Hindlimb muscle (tissue), 1 donor: Measurements from ENCODE around the gene NBL1. TPM values are rescaled to one million over a fixed set of nuclear protein-coding genes. Genes with fewer than 3 reads are reported as not detected.
A peak's percentile ranks its signal among the peaks of the same experiment; 100 is the strongest.

ENCODE experiments used
- DNase-seq: peaks from one replicate; pipeline ENCODE4 v3.0.0-alpha.2; 2013
- polyA plus RNA-seq: library from polyadenylated mRNA; unstranded; fragments of 120-200 nt; gene quantifications from one replicate; pipeline ENCODE4 v1.2.1, GENCODE V29; 2013; ENCODE audit not compliant: insufficient read length

Gene NBL1, protein sequence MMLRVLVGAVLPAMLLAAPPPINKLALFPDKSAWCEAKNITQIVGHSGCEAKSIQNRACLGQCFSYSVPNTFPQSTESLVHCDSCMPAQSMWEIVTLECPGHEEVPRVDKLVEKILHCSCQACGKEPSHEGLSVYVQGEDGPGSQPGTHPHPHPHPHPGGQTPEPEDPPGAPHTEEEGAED
- polyA plus RNA-seq, result 25.9 TPM

DNA sequence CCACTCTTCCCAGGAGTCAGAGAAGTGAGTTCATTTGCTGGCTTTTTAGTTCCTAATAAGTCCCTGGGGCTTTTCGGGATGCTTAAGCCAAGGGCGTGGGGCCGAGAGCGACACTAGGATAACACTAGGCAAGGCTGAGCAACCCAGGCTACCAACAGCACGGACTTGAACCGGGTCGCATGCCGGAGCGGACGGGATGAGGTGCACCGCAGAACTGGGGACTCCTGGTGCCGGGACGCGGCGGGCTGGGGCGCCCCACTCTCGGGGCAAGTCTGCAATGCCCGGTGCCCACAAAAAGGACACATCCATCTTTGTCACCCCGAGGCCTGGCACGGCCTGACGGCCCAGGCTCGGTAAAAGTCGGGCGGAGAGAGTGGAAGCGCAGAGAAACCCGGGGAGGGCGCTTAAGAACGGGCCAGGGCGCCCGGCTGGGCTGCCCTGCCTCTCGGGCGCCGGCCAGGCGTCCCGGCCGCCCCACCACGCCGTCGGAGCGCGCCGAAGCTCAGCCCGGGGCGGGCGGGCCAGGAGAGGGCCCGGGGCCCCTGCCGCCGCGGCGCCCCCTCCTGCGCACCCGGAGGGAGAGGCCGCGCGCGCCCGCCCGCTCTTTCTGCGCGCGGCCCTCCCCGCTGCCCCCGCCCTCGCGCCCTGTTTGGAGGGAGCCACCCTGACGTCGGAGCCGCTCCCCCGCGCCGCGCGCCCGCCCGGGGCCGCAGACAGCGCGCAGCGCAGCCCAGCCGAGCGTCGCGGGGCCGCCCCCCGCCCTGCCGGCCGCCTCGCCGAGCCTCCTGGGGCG, at the start of gene NBL1:
NBL1 (plus strand) TSS at position 710 of the 793 bp plus-strand sequence. CDS start 10,720 bp downstream, outside the sequence.
- peak; percentile 81 for DNase-seq

DNA sequence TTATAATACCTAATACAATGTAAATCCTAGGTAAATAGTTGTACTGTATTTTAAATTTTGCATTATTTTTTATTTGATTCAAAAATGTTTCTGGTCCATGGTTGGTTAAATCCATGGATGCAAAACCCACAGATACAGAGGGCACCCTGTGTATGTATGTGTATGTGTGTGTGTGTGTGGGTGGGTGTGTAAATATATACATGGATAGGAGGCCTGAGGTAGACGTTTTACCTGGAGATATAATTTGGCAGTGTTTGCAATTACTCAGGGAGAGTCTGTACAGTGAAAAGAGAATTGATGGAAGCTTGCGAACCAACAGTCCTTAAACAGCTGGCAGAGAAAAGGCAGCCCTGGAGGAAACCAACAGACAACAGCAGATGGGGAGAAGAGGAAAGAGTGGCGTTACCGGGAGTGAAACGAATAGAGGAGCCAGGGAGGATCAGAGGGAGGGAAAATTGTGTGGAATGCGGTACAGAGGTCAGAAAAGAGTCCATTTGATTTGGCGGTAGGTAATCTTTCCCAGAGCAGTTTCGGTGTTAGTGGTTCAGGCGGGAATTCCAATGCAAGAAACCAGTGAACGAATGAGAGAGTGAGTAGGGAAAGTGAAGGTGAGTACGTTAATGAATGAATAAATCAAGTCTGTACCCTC, 47.9 kb upstream of the NBL1 start:
- peak; percentile 36 for DNase-seq

DNA sequence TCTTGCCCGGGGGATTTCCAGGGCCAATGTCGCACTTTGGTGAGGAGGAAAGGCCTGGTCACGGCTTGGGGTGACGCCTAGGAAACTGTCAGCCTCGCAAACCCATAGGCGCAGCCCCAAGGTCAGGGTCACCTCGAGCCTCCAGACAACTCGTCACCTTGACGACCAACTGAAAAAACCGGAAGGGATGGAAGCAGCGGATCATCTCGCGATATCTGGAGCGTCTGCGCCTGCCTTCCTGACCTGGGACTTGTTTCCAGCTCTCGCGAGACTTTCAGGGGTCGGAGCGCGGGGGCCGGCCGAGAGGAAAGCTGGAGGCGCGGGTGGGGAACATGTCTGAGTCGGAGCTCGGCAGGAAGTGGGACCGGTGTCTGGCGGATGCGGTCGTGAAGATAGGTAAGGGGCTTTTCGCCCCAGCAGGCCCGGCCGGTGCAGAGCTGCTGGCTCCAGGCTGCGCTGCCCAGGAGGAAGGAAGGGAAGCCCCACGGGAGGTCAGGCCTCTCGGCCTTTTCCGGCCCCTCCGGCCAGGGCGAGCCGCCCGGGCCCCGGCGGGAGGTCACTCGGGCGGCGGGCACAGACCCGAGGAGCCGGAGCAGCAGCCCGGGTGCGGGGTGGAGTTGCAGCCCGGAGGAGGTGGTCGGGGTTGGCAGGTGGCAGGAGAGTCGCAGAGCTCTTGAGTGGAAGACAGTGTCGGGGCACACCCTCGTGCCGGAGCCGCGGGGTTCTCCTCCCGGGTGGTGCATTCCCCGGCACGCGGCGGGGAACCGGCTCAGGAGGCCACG, 47.2 kb upstream of the NBL1 start:
- peak; percentile 97 for DNase-seq

DNA sequence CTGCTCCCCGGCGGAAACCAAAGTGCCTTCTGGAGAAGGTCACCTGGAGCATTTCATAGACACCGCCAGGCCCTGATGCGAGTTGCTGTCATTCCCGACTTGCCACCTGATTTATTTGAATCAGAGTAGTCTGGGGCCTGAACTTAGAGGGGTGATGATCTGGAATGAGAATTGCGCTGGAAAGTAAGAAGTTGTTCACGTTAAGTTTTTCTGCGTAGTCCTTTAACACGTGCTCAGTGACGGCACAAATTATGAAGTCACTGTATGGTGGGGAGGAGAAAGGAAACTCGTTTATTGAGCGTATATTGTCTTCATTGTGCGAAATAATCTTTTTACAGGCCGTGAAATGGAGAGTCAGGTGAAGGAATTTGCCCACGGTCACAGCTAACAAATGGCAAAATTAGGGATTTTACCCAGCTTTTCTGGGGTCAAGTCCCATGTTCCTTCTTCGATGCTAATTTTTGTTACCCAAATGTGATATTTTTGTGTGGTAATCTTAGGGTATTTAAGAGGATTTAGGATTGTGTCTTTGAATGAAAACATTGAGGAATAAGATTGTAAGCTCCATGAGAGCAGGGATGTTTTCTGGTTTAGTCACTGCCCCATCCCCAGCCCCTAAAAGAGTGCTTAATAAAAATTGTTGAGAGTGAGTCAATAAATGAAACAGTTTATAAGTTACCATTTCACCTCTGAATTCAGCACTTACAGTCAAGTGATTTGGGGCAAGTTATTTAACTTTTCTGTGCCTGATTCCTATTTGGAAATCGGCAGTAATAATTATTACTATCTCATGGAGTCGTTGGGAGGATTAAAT, 46.4 kb upstream of the NBL1 start:
- DNase-seq, result peak; percentile 30

DNA sequence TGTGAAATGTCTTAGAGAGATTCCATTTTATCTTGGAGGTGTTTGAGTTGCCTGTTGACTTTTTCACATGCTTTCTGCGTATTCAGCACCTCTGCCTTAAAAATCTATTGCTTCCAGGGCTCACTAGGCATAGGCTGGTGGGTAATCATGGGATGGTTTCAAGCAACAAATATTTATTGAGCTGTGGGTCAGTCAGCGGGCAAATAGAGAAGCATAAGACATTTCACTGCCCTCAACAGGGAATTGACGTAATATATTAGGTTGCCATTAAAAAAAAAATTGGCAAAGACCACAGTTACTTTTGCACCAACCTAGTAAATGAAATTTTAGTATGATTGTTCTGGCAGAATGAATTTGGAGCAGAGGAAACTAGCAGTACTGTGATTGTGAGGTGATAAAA, 44.3 kb upstream of the NBL1 start:
- no peak for DNase-seq

DNA sequence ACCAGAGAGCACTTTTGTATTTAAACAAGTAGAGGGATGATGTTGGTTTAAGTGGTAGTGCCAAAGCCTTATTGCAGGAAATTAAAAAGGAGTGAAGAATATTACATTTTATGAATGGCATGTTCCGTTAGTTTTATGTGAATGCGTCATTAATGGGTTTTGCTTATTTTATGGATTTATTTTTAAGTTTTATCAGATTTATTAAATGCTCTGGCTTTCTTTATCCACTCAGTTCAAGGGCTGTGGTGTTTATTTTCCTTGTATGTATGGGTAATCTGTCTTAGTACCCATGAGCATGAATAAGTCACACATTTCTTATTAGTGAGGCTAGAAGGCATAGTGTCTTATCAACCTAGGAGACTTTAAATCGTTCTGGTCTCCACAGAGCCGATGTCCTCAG, 41.6 kb upstream of the NBL1 start:
- DNase-seq, result no peak

DNA sequence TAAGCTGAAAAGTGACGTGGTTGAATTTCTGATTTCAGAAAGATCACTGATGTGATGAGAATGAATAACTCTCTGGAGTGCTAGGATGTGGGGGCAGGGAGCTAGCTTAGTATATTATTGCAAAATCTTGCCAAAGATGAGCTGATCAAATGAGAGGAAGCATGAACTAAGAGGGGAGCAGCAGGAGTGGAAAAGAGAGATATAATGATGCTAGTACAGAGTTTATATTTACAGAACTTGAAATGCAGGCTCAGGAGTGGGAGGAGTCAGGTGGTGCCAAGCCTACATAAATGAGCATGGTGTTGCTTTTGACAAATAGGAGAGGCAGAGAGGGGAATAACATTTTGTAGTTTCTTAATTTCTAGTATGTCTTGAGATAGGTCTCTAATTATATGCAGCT, 38.1 kb upstream of the NBL1 start:
- DNase-seq, result no peak

DNA sequence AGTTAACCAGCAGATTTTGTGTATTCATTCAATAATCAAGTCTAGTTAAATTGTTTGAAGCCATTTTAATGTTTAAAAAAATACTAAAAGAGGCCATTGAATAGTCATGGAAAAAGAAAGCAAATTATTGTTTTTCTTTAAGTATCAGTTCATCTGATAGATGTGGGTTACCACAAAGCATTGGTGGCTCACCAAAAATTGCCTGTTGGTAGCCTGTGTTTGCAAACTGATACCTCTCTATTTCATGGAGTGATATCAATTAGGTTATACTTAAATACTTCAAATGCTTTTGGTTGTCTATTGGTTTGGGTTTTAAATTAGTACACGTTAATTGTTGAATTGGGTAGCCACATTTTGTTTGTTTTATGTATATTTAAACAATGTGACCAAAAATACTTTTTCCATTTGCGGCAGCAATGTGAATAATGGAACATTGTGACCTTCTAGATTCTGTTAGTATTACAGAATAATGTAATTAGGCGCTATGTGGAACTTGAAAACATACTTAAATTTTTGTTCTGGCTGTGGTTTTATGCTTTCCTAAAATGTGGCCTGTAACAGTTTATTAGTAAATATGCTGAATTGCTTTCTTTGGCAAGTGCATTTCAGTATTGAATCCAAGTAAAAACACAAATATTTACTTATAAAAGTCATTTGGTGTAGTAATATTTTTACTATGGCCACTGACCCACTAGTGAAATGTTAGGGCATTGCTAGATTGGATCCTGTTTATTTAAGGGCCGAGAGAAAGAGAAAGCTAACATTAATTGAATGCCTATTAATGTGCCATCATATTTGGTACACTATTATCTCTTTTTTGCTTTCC, 37.1 kb upstream of the NBL1 start:
- DNase-seq, result no peak

DNA sequence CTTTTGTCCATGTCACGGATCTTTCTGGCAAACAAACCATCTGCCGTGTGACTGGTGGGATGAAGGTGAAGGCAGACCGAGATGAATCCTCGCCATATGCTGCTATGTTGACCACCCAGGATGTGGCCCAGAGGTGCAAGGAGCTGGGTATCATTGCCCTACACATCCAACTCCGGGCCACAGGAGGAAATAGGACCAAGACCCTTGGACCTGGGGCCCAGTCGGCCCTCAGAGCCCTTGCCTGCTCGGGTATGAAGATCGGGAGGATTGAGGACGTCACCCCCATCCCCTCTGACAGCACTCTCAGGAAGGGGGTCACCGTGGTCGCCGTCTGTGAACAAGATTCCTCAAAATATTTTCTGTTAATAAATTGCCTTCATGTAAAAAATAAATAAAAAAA, 35.9 kb upstream of the NBL1 start:
- DNase-seq, result no peak

DNA sequence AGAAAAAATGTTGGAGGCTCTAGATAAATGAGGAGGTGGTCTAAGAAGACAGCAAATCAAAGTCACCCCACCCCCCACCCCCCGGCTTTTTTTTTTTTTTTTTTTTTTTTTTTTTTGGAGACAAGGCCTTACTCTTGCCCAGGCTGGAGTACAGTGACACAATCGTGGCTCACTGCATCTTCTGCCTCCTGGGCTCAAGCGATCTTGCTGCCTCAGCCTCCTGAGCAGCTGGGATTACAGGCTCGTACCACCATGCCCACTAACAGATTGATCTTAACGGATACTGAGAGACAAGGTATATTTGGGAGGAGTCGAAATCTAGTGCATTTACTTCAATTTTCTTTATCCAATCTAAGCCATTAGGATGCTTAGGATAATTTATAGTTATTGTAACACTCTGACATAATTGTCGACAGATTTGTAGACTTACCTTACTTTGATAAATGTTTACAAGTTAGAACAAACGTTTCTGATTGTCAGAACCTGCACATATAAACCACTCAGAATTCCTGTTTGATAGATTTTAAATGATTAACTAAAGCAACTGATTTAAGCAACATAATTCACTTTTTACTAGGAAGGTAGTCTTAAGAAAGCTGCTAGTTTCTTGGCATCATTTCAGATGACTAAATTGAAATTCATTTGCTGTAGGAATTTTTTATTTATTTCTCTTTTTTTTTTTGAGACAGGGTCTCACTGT, 33.7 kb upstream of the NBL1 start:
- no peak for DNase-seq

DNA sequence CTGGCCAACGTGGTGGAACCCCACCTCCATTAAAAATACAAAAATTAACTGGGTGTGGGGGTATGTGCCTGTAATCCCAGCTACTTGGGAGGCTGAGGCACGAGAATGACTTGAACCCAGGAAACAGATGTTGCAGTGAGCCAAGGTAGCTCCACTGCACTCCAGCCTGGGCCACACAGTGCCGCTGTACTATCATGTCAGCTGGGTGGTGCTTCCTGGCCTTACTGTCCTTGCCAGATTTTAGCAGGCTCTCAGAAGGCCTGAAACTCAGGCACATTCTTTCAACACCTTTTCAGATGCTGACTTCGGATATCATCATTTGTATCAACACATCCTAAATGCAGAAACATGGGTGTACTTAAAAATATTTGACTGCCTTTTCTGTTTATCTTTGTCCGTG, 31.6 kb upstream of the NBL1 start:
- DNase-seq, result no peak

DNA sequence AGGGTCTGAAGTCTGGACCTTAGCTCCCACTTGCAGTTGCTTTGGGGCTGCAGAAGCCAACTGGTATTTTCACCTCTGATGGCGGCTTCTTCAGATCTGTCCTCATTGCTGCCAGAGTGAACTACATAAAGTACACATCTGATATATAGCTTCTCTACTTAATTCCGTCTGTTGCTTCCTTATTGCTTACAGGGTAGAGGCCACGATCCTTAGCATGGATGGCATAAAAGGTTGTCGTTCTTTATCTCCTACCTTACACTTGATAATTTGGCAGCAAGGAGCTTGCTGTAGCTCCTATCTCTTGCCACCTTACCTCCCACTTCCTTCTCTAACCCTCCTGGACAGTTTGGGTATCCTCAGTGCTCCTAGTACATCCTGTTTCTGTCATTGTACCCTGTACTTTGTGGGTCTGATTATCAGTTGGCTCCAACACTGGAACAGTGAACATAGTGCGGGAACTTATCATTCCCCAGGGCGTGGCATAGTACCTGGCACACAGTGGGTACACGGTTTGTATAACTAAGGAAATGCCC, 30.9 kb upstream of the NBL1 start:
- DNase-seq, result no peak

DNA sequence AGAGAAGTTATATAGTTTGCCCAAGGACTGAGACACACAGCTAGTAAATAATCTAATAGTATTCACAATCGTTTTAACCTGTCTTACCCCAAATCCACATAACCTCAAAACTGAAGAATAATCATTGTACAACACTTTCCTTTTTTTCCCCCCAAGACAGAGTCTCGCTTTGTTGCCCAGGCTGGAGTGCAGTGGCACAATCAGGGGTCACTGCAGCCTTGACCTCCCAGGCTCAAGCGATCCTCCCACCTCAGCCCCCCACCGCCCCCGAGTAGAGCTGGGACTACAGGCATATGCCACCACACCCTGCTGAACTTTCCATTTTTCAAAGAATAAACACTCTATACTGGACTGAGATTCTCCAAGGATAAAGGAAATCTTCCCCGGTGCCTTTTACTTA, 28.7 kb upstream of the NBL1 start:
- DNase-seq, result no peak

DNA sequence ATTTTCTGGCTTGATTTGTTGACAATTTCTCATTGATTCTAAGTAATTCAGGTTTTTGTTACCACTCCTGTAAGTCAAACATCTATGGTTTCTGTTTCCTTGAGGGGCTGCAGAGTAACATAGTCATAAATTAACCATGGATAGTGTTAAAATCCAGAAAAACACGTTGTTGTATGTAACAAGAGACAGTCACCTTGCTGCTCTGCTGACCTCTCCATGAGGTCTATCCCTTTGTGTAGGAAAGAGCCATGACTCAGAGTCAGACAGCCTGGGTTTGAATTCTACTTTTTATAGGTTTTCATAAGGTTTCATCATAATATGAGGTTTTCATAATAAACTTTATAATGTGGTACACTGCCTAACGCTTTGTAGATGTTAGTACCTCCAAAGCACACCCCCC, 27.6 kb upstream of the NBL1 start:
- no peak for DNase-seq

DNA sequence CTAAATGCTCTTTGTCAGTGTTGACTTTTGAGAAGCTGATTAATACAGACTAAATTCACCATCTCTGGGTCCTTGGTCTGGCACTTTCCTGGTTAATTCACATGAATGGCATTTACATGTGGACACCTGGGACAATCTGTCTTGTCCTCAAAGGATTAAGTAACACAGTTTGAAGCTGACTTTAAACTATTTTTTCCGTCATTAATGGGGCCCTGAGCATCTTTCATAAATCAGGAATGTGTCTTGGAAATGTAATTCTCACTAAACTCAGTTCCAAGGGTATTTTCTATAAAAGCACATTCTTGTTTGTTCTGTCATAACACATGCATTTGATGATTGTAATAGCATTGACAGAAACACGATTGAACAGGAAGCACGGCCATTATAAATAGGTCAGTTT, 26.7 kb upstream of the NBL1 start:
- no peak for DNase-seq

DNA sequence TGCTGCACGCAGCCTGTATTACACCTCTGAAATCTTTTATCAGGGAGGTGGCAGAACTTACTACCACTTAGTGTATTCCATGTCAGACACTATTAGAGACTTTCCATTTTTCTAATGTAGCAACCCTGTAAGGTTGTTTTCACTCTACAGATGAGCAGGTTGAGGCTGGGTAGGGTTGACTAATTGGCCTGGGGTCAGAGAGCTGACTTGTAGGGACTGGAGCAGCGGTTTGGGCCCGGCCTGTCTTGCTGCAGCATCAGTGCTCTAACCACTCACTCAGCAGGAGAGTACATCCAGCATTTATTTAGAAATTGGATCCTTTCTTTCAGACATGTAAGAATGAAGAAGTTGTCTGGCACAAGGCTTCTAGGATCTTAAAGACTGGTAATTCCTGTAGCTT, 25.7 kb upstream of the NBL1 start:
- DNase-seq, result no peak

DNA sequence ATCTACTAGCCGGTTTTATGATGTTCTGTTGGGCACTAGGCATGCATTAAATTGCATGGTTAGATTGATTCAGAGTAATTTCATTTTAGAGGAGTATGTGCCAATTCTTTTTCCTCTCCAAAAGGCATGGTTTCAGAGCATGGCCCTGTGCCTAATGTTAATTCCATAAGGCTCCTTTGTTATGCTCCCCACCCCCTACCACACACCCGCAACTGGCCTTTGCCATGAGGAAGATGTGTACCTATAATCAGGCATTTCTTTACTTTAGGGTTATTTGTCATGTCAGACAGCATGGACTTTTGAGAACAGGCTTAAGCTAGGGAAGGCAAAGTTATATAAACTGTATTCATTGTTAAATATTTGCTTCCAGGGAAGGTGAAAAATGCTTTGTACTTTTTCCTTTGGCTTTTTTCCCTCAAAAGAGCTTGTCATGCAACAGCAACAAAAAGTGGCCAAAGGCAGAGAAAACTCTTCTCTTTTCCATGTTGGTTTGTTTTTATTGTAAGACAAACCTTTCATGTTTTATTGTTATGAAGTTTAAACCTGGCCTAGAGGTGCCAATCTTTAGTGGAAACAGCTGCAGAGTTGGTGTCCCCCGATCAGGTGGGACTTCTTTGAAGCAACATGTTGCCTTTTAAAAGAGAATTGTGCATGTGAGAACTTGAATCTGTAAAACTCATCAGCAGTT, 24.3 kb upstream of the NBL1 start:
- DNase-seq, result no peak

DNA sequence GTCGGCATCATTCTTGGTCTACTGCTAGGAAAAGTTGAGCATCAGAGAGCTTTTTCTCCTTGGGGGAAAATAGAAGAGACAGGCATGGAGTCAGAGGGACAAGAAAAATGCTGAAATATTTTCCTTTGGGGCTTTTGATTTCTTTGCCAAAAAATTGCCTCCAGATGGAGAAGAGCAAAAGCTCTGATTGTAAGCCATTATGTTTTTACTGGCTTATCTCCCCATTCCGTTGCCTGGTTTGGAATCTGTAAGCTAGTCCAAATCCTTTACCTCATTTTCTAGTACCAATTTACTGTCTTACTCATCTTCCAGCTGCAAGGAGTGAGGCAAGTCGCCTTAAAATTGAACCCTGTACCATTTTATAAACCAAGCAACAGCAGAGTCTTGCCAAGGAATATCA, 23.3 kb upstream of the NBL1 start:
- DNase-seq, result no peak

DNA sequence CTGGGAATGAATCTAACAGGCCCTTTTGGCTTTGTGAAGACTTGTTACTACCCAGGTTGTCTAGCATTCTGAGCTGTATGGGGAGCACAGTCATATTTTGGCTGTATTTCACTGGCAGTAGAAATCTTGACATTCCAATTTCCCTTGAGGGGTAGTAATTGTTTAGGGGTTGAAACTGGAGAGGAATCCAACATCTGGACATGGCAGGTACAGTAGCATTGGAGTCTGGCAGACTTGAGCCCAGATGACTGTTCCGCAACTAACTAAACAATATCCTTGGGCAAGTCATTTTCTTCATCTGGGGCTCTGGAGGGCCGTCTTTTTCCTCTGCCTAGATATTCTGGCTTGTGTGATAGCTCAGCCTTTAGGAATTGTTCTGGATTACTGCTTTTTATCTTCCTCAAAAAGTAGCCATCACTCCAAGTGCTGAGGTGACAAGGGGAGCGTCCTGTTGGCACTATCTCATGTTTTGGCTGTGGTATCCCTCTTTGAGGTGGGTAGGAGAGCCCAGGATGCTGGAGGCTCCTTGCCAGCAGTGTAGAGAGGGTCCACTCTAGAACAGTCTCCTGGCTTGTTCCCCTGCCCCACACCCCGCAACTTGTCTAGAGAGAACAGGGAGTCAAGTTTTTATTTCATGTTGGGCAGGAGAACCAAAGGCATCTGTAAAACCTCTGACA, 22.7 kb upstream of the NBL1 start:
- DNase-seq, result no peak
